ENCODE measurements around the gene ADGRV1.

Gene ADGRV1

DNA sequence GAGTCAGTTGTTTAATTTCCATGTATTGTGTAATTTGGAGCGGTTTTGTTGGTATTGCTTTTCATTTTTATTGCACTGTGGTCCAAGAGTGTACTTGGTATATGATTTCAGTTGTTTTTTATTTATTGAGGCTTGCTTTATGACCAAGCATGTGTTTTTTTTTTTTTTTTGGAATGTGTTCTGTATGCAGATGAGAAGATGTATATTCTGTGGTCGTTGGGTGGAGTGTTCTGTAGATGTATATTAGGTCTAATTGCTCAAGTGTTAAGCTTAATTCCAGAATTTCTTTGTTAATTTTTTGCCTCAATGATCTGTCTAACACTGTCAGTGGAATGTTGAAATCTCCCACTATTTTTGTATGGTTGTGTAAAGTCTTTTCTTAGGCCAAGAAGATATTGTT is 23.4 kb downstream of the ADGRV1 start:
- no peaks in the 10 kb centered on the region for H3K9me3 ChIP-seq (ENCODE audit: control insufficient read depth, insufficient read depth, low read depth, low read length)
- no peak overlapping the region for H3K27ac ChIP-seq (ENCODE audit: extremely low read depth, low read depth, low read length)
- POLR2A ChIA-PET = no interaction called here
- CTCF ChIA-PET = no interaction called here
- TF ChIP-seq ZNF138 (tag by site-specific recombination; IDR thresholded peaks at IDR 0.05; ENCODE audit: borderline replicate concordance) (no peak), TCF7L2 (IDR thresholded peaks at IDR 0.05; ENCODE audit: borderline replicate concordance, low read depth, low read length) (no peak), ZNF366 (tag by site-specific recombination; conservative IDR thresholded peaks at IDR 0.05) (no peak), ZNF302 (tag by site-specific recombination; IDR thresholded peaks at IDR 0.05; ENCODE audit: low read depth) (no peak), ZNF202 (tag by site-specific recombination; IDR thresholded peaks at IDR 0.05; ENCODE audit: borderline replicate concordance) (no peak), ZNF548 (tag by site-specific recombination; IDR thresholded peaks at IDR 0.05) (no peak), ZBTB20 (tag by site-specific recombination; IDR thresholded peaks at IDR 0.05) (no peak), ZNF114 (tag by site-specific recombination; IDR thresholded peaks at IDR 0.05) (no peak), ZEB2 (tag by site-specific recombination; IDR thresholded peaks at IDR 0.05) (no peak), OSR2 (tag by site-specific recombination; IDR thresholded peaks at IDR 0.05) (no peak), SALL2 (tag by site-specific recombination; IDR thresholded peaks at IDR 0.05; ENCODE audit: borderline replicate concordance) (no peak), WT1 (tag by site-specific recombination; IDR thresholded peaks at IDR 0.05) (no peak), ZNF416 (tag by site-specific recombination; IDR thresholded peaks at IDR 0.05) (no peak), ZNF837 (tag by site-specific recombination; IDR thresholded peaks at IDR 0.05) (no peak)
- TF ChIP-seq, protein P1, sequence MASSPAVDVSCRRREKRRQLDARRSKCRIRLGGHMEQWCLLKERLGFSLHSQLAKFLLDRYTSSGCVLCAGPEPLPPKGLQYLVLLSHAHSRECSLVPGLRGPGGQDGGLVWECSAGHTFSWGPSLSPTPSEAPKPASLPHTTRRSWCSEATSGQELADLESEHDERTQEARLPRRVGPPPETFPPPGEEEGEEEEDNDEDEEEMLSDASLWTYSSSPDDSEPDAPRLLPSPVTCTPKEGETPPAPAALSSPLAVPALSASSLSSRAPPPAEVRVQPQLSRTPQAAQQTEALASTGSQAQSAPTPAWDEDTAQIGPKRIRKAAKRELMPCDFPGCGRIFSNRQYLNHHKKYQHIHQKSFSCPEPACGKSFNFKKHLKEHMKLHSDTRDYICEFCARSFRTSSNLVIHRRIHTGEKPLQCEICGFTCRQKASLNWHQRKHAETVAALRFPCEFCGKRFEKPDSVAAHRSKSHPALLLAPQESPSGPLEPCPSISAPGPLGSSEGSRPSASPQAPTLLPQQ (tag by site-specific recombination; IDR thresholded peaks at IDR 0.05) = no peak
- TF ChIP-seq, protein P2, sequence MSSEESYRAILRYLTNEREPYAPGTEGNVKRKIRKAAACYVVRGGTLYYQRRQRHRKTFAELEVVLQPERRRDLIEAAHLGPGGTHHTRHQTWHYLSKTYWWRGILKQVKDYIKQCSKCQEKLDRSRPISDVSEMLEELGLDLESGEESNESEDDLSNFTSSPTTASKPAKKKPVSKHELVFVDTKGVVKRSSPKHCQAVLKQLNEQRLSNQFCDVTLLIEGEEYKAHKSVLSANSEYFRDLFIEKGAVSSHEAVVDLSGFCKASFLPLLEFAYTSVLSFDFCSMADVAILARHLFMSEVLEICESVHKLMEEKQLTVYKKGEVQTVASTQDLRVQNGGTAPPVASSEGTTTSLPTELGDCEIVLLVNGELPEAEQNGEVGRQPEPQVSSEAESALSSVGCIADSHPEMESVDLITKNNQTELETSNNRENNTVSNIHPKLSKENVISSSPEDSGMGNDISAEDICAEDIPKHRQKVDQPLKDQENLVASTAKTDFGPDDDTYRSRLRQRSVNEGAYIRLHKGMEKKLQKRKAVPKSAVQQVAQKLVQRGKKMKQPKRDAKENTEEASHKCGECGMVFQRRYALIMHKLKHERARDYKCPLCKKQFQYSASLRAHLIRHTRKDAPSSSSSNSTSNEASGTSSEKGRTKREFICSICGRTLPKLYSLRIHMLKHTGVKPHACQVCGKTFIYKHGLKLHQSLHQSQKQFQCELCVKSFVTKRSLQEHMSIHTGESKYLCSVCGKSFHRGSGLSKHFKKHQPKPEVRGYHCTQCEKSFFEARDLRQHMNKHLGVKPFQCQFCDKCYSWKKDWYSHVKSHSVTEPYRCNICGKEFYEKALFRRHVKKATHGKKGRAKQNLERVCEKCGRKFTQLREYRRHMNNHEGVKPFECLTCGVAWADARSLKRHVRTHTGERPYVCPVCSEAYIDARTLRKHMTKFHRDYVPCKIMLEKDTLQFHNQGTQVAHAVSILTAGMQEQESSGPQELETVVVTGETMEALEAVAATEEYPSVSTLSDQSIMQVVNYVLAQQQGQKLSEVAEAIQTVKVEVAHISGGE (tag by site-specific recombination; conservative IDR thresholded peaks at IDR 0.05; ENCODE audit: low read depth) = no peak
- no peak overlapping the region for H3K4me3 ChIP-seq (ENCODE audit: low read depth, low read length)
- H3K36me3 ChIP-seq (ENCODE audit: control insufficient read depth in 2 of 2, insufficient read depth in 1 of 2, low read length in 2 of 2) = no peaks in the 10 kb centered on the region
- H3K4me1 ChIP-seq (ENCODE audit: control insufficient read depth, insufficient read depth, low read length) = no peaks in the 10 kb centered on the region

DNA sequence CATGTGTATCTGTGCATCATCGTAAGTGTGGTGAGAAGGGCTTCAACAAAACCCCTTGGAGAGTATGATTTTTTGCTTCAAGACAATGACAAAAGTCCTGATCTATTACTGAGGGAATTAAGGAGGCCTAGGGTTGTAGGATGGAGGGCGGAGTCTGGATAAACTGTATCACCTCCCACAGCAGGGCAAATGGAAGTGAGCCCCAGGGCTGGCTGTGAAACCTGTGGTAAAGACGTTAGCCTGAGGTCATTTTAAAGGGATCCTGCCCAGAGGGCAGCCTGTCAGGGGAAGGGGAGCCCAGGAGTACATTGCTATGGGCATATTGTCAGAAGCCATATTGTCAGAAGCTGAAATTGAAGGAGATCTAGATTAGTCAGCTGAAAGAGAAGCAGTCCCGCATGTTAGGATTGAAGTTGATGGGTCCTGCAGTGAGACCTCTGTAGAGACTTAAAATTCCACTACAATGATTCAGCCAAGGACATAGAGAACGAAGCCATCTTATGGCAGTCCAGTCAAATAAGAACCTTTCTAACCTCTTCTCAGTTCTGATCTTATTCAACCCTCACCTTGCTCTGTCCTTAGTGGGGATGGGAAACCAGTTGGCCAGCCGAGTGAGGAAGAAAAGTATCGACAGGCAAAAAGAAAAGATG is 26.9 kb downstream of the ADGRV1 start:
- no peaks in the 10 kb centered on the region for H3K4me1 ChIP-seq (ENCODE audit: control insufficient read depth, insufficient read depth, low read length)
- no peak overlapping the region for H3K4me3 ChIP-seq (ENCODE audit: low read depth, low read length)
- ChIA-PET CTCF (interaction anchor here (0.6 to 0.8 kb wide), 2 partner anchors 12 to 18 kb away, joined by 3 read pairs; no protein-coding TSS in a partner anchor), POLR2A (no interaction called here)
- H3K27ac ChIP-seq (ENCODE audit: extremely low read depth, low read depth, low read length) = no peak overlapping the region
- H3K36me3 ChIP-seq (ENCODE audit: control insufficient read depth in 2 of 2, insufficient read depth in 1 of 2, low read length in 2 of 2) = no peaks in the 10 kb centered on the region
- H3K9me3 ChIP-seq (ENCODE audit: control insufficient read depth, insufficient read depth, low read depth, low read length) = no peaks in the 10 kb centered on the region
- TF ChIP-seq ZNF530 (tag by site-specific recombination; IDR thresholded peaks at IDR 0.05; ENCODE audit: low read depth) = no peak
- TF ChIP-seq ZFP3 (tag by site-specific recombination; IDR thresholded peaks at IDR 0.05; ENCODE audit: low read depth) = no peak
- TF ChIP-seq ZNF48 (tag by site-specific recombination; IDR thresholded peaks at IDR 0.05) = no peak
- no peak for TF ChIP-seq EGR2 (tag by site-specific recombination; IDR thresholded peaks at IDR 0.05; ENCODE audit: low read depth)
- TF ChIP-seq ZNF621 (tag by site-specific recombination; IDR thresholded peaks at IDR 0.05) = no peak
- TF ChIP-seq KLF8 (tag by site-specific recombination; IDR thresholded peaks at IDR 0.05) = no peak
- no peak for TF ChIP-seq YY1 (tag by site-specific recombination; IDR thresholded peaks at IDR 0.05)
- TF ChIP-seq SP7 (tag by site-specific recombination; IDR thresholded peaks at IDR 0.05) = no peak
- TF ChIP-seq, protein P3, sequence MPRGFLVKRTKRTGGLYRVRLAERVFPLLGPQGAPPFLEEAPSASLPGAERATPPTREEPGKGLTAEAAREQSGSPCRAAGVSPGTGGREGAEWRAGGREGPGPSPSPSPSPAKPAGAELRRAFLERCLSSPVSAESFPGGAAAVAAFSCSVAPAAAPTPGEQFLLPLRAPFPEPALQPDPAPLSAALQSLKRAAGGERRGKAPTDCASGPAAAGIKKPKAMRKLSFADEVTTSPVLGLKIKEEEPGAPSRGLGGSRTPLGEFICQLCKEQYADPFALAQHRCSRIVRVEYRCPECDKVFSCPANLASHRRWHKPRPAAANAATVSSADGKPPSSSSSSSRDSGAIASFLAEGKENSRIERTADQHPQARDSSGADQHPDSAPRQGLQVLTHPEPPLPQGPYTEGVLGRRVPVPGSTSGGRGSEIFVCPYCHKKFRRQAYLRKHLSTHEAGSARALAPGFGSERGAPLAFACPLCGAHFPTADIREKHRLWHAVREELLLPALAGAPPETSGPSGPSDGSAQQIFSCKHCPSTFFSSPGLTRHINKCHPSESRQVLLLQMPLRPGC (tag by site-specific recombination; IDR thresholded peaks at IDR 0.05) = no peak
- no peak for TF ChIP-seq ZNF169 (tag by site-specific recombination; IDR thresholded peaks at IDR 0.05)
- TF ChIP-seq PRDM1 (tag by site-specific recombination; IDR thresholded peaks at IDR 0.05) = no peak
- no peak for TF ChIP-seq SETDB1 (IDR thresholded peaks at IDR 0.05; ENCODE audit: insufficient read length, low read length)
- TF ChIP-seq, protein P4, sequence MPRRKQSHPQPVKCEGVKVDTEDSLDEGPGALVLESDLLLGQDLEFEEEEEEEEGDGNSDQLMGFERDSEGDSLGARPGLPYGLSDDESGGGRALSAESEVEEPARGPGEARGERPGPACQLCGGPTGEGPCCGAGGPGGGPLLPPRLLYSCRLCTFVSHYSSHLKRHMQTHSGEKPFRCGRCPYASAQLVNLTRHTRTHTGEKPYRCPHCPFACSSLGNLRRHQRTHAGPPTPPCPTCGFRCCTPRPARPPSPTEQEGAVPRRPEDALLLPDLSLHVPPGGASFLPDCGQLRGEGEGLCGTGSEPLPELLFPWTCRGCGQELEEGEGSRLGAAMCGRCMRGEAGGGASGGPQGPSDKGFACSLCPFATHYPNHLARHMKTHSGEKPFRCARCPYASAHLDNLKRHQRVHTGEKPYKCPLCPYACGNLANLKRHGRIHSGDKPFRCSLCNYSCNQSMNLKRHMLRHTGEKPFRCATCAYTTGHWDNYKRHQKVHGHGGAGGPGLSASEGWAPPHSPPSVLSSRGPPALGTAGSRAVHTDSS (tag by site-specific recombination; IDR thresholded peaks at IDR 0.05) = no peak
- TF ChIP-seq SALL2 (tag by site-specific recombination; IDR thresholded peaks at IDR 0.05; ENCODE audit: borderline replicate concordance) = no peak
